HepG2 (cell line): ENCODE measurements around the gene RPL6. TPM values are rescaled to one million over a fixed set of nuclear protein-coding genes. Genes with fewer than 3 reads are reported as not detected.

Experiments
- ATAC-seq: fragments of 200-7000 bp; cut with Tn5 transposase; 3 replicates; pipeline ENCODE4 v1.9.1; 2020; ENCODE audit warnings: mild to moderate bottlenecking, moderate library complexity
- BruUV-seq: library from RNA; stranded (reverse); fragments of 400-500 nt; replicated peaks from 2 replicates; lab custom pipeline; 2021; lab: Mats Ljungman, UMichigan
- CTCF ChIA-PET: fragments of 300-600 bp; formaldehyde crosslinking; extraction: SDS; loops from one replicate; lab custom pipeline; 2021; ENCODE audit warnings: low total read pairs, inconsistent platforms, low intra/inter-chr PET ratio; lab: Yijun Ruan, JAX
- POLR2A ChIA-PET: fragments of 350-600 bp; sonication (Branson Sonifier 250); formaldehyde crosslinking; loops from one replicate; lab custom pipeline; 2020; ENCODE audit warnings: antibody characterized with exemption, inconsistent platforms; lab: Yijun Ruan, JAX
- DNase-seq: peaks from one replicate; pipeline ENCODE4 v3.0.0-alpha.2; 2015; ENCODE audit warnings: low spot score
- FAIRE-seq: peaks from 3 replicates; lab custom pipeline; 2011; peaks lifted over from hg19 to GRCh38; lab: Jason Lieb, UNC
- H2AFZ ChIP-seq: one replicate; pipeline ENCODE4 v1.6.1; 2011; ENCODE audit warnings: low read length, inconsistent platforms
- H3K27ac ChIP-seq: fragments of 300-600 bp; 3 replicates; pipeline ENCODE4 v1.8.0; 2011; ENCODE audit warnings: mixed run types, mild to moderate bottlenecking, mixed read lengths, low read length, inconsistent platforms; ENCODE audit not compliant: insufficient read depth; ENCODE audit errors: extremely low read length
- H3K27me3 ChIP-seq, 2 experiments: fragments of 200-600 bp in 1 of 2; 2 replicates in 1 of 2; 3 replicates in 1 of 2; pipeline versions ENCODE4 v1.6.0 to v1.8.0; 2011; ENCODE audit warnings: low read length in 2 of 2, mild to moderate bottlenecking in 2 of 2, moderate library complexity in 2 of 2, inconsistent platforms in 1 of 2; ENCODE audit not compliant: insufficient read depth in 2 of 2, control insufficient read depth in 1 of 2
- H3K36me3 ChIP-seq, 2 experiments: fragments of 200-600 bp in 1 of 2; replicated peaks in 1 of 2; 2 replicates in 1 of 2; 3 replicates in 1 of 2; pipeline versions ENCODE4 v1.5.1 to v1.8.0; 2011; ENCODE audit warnings: low read length in 2 of 2, inconsistent platforms in 1 of 2; ENCODE audit not compliant: insufficient read depth in 2 of 2, control insufficient read depth in 1 of 2
- H3K4me1 ChIP-seq: 2 replicates; pipeline ENCODE4 v1.5.1; 2012; ENCODE audit warnings: low read length, inconsistent platforms; ENCODE audit not compliant: insufficient read depth
- H3K4me2 ChIP-seq: 2 replicates; pipeline ENCODE4 v1.6.0; 2011; ENCODE audit warnings: low read depth, low read length, inconsistent platforms
- H3K4me3 ChIP-seq, 3 experiments: fragments of 200-600 bp in 1 of 3; sonication (generic), shearing (Covaris generic) in 1 of 3; replicated peaks in 1 of 3; 2 replicates each; pipeline ENCODE4 v1.5.1; 2011 to 2016; ENCODE audit warnings: low read length in 3 of 3, inconsistent platforms in 2 of 3, low read depth in 2 of 3, mild to moderate bottlenecking in 2 of 3, control low read depth in 1 of 3, mixed read lengths in 1 of 3; ENCODE audit not compliant: insufficient read depth in 1 of 3
- H3K79me2 ChIP-seq: one replicate; pipeline ENCODE4 v1.6.1; 2011; ENCODE audit warnings: low read length, inconsistent platforms; ENCODE audit not compliant: insufficient read depth
- H3K9ac ChIP-seq: 2 replicates; pipeline ENCODE4 v1.6.0; 2011; ENCODE audit warnings: mild to moderate bottlenecking, low read depth, low read length, inconsistent platforms; ENCODE audit not compliant: insufficient read depth
- H3K9me3 ChIP-seq: 2 replicates; pipeline ENCODE4 v1.5.1; 2012; ENCODE audit warnings: mild to moderate bottlenecking, low read length
- H4K20me1 ChIP-seq: 2 replicates; pipeline ENCODE4 v1.6.0; 2011; ENCODE audit warnings: inconsistent platforms, mild to moderate bottlenecking, low read length, moderate library complexity; ENCODE audit not compliant: insufficient read depth
- BORCS8-MEF2B ChIP-seq: sonication (generic); formaldehyde crosslinking; IDR thresholded peaks from 2 replicates; pipeline ENCODE4 v1.8.0; 2022; ENCODE audit warnings: mild to moderate bottlenecking, missing genetic modification reagents
- CAMTA2 ChIP-seq: sonication (generic); formaldehyde crosslinking; IDR thresholded peaks from 2 replicates; pipeline ENCODE4 v1.4.0; 2020; ENCODE audit warnings: mild to moderate bottlenecking, missing genetic modification reagents, borderline replicate concordance
- CREB1 ChIP-seq, 2 experiments: fragments of 450-650 bp in 1 of 2; IDR thresholded peaks; 2 replicates each; pipeline ENCODE4 v1.6.1; 2016 to 2017; ENCODE audit warnings: control low read depth in 1 of 2, mild to moderate bottlenecking in 1 of 2, missing compliant biosample characterization in 1 of 2, missing genetic modification characterization in 1 of 2
- GTF3A ChIP-seq: sonication (generic); formaldehyde crosslinking; conservative IDR thresholded peaks from 2 replicates; pipeline ENCODE4 v1.4.0; 2020; ENCODE audit warnings: mild to moderate bottlenecking, missing genetic modification reagents
- KDM1A ChIP-seq: IDR thresholded peaks from 2 replicates; pipeline ENCODE4 v1.6.1; 2016; ENCODE audit warnings: missing compliant biosample characterization
- MEIS2 ChIP-seq: sonication (generic); formaldehyde crosslinking; IDR thresholded peaks from 2 replicates; pipeline ENCODE4 v1.9.0; 2021; ENCODE audit warnings: mild to moderate bottlenecking, missing genetic modification reagents
- MXD3 ChIP-seq: IDR thresholded peaks from 2 replicates; pipeline ENCODE4 v1.6.1; 2016; ENCODE audit warnings: mild to moderate bottlenecking, missing biosample characterization, missing genetic modification reagents
- POLR2AphosphoS5 ChIP-seq: IDR thresholded peaks from 2 replicates; pipeline ENCODE4 v1.6.1; 2012; ENCODE audit warnings: low read depth, low read length
- RARA ChIP-seq: IDR thresholded peaks from 2 replicates; pipeline ENCODE4 v1.6.1; 2016; ENCODE audit warnings: missing genetic modification reagents, missing compliant biosample characterization
- RFX5 ChIP-seq: IDR thresholded peaks from 2 replicates; pipeline ENCODE4 v1.6.1; 2011; ENCODE audit warnings: low read depth, low read length, improper control_type of control experiment
- RXRB ChIP-seq: IDR thresholded peaks from 2 replicates; pipeline ENCODE4 v1.6.1; 2016; ENCODE audit warnings: borderline replicate concordance, missing genetic modification reagents, missing compliant biosample characterization
- SALL1 ChIP-seq: sonication (generic); formaldehyde crosslinking; IDR thresholded peaks from 2 replicates; pipeline ENCODE4 v1.8.0; 2022; ENCODE audit warnings: mild to moderate bottlenecking, missing genetic modification reagents
- SMAD3 ChIP-seq: sonication (generic); formaldehyde crosslinking; IDR thresholded peaks from 2 replicates; pipeline ENCODE4 v1.4.0; 2020; ENCODE audit warnings: missing genetic modification reagents
- SP5 ChIP-seq: IDR thresholded peaks from 2 replicates; pipeline ENCODE4 v1.6.1; 2016; ENCODE audit warnings: low read depth, borderline replicate concordance
- TAF15 ChIP-seq: fragments of 200-400 bp; formaldehyde crosslinking; IDR thresholded peaks from one replicate; pipeline ENCODE4 v1.6.1; 2018; ENCODE audit warnings: mild to moderate bottlenecking, low read depth, low read length; ENCODE audit not compliant: poor library complexity, severe bottlenecking
- TGIF2 ChIP-seq: IDR thresholded peaks from 2 replicates; pipeline ENCODE4 v1.6.1; 2016; ENCODE audit warnings: control low read depth, missing compliant biosample characterization
- ZFP36L1 ChIP-seq: sonication (generic); formaldehyde crosslinking; IDR thresholded peaks from 2 replicates; pipeline ENCODE4 v1.8.0; 2022; ENCODE audit warnings: mild to moderate bottlenecking, missing genetic modification reagents, moderate library complexity
- ZNF234 ChIP-seq: sonication (generic); formaldehyde crosslinking; conservative IDR thresholded peaks from 2 replicates; pipeline ENCODE4 v1.5.1; 2020; ENCODE audit warnings: mild to moderate bottlenecking, missing genetic modification reagents
- ZNF484 ChIP-seq: sonication (generic); formaldehyde crosslinking; IDR thresholded peaks from 2 replicates; pipeline ENCODE4 v1.5.1; 2020; ENCODE audit warnings: mild to moderate bottlenecking, low read depth, missing genetic modification reagents, borderline replicate concordance
- ZNF749 ChIP-seq: sonication (generic); formaldehyde crosslinking; IDR thresholded peaks from 2 replicates; pipeline ENCODE4 v1.8.0; 2022; ENCODE audit warnings: mild to moderate bottlenecking, missing genetic modification reagents, moderate library complexity, borderline replicate concordance
- WGBS: methylation state at CpG from one replicate; pipeline ENCODE4 v1.1.6; 2017; ENCODE audit warnings: low lambda C conversion rate; 5-methylcytosine and 5-hydroxymethylcytosine counted together
- in situ Hi-C: cut with HindIII; loops from 2 replicates; pipeline ENCODE4 v1.10.0; 2017; ENCODE audit warnings: low pct_unique_long_range_greater_than_20kb; ENCODE audit not compliant: extremely low pct_ligation_motif_present
- intact Hi-C: fragments of 100-400 bp; cut with micrococcal nuclease; formaldehyde crosslinking; loops from one replicate; pipeline ENCODE4 v1.10.0; 2022; ENCODE audit not compliant: unreplicated experiment
- polyA plus RNA-seq, 8 experiments: library from polyadenylated mRNA; depleted of rRNA in 3 of 8; stranded (reverse) in 7 of 8; unstranded in 1 of 8; fragments of >200 nt; fragmentation: Illumina TruSeq in 4 of 8; extraction: Trizol in 4 of 8; gene quantifications; 2 replicates each; pipeline versions ENCODE4 v1.2.1 to v1.2.3, GENCODE V29; 2011 to 2016; ENCODE audit warnings: low read depth in 4 of 8, missing spikeins in 1 of 8, mixed read lengths in 1 of 8; ENCODE audit not compliant: insufficient read depth in 1 of 8
- total RNA-seq, 5 experiments: library from RNA; depleted of rRNA; stranded (reverse); fragments of >200 nt; fragmentation: Illumina TruSeq; extraction: Trizol; gene quantifications; 2 replicates each; pipeline ENCODE4 v1.2.3, GENCODE V29; 2016; ENCODE audit warnings: low read depth in 1 of 5
- TF ChIP-seq, protein P1 (sequence below): sonication (generic); formaldehyde crosslinking; IDR thresholded peaks from 2 replicates; pipeline ENCODE4 v1.4.0; 2020; ENCODE audit warnings: missing genetic modification reagents
- TF ChIP-seq, protein P2 (sequence below): sonication (generic); formaldehyde crosslinking; IDR thresholded peaks from 2 replicates; pipeline ENCODE4 v1.4.0; 2020; ENCODE audit warnings: low read depth, mild to moderate bottlenecking, missing genetic modification reagents

RPL6 gene
- total and polyA plus RNA-seq, 2 of the 13 experiments (the other 11 are each of a cell fraction or from before 2014, with no cell fraction given): 1,551 to 1,719 TPM

DNA sequence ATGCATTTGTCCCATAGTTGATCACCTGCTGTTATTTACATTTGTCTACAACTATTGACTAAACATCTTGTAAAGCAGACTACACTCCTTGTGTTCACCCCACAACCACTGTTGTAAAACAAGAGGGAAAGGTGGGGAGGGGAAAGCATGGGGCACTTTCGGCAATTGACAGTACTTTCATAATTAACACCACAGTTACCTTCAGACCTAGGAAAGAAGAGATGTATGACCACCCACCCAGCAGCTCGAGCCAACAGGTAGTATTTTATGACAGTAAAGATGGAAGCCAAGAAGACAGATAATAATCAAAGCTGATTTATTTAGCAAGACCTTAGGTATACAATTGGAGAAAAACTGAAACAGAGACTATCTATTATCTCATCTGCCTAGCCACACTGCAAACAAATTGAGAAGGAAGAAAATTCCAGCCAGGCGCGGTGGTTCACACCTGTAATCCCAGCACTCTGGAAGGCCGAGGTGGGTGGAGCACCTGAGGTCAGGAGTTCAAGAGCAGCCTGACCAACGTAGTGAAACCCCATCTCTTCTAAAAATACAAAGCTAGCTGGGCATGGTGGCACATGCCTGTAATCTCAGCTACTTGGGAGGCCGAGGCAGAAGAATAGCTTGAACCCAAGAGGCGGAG, 38.4 kb downstream of the RPL6 start:
- H3K9me3 ChIP-seq: no peaks in the 10 kb centered on the region
- WGBS: 50% methylated on average over 8 of the region's 8 CpGs
- H3K27me3 ChIP-seq: no peaks in the 10 kb centered on the region
- no TSS peak for BruUV-seq
- H3K4me1 ChIP-seq: peaks cover 32% of the 10 kb centered on the region
- no peak overlapping the region for H3K9ac ChIP-seq
- no peak overlapping the region for H3K4me2 ChIP-seq
- H3K36me3 ChIP-seq: no peaks in the 10 kb centered on the region
- H2AFZ ChIP-seq: no peak overlapping the region
- intact Hi-C loops (no loop called here), in situ Hi-C loops (no loop called here)
- FAIRE-seq: no peak
- POLR2A ChIA-PET: interaction anchor here (1.2 kb wide), 1 partner anchor 16 kb away, joined by 3 read pairs; no protein-coding TSS in a partner anchor
- no peak overlapping the region for H3K4me3 ChIP-seq
- no peak for ATAC-seq
- peaks cover 9% of the 10 kb centered on the region; the same call in 1 of the 2 replicates for H4K20me1 ChIP-seq
- peak; percentile 39 for DNase-seq
- no peak overlapping the region for H3K27ac ChIP-seq
- peaks cover 33% of the 10 kb centered on the region for H3K79me2 ChIP-seq
- CTCF ChIA-PET: no interaction called here
- TF ChIP-seq POLR2AphosphoS5: no peak
- TF ChIP-seq GTF3A (CRISPR knock-in tag): no peak
- TF ChIP-seq ZNF234: no peak
- TF ChIP-seq RFX5: no peak
- TF ChIP-seq ZNF484 (CRISPR knock-in tag): no peak
- TF ChIP-seq BORCS8-MEF2B: no peak
- peak; percentile 80 for TF ChIP-seq SP5 (CRISPR knock-in tag)
- TF ChIP-seq, protein P1, sequence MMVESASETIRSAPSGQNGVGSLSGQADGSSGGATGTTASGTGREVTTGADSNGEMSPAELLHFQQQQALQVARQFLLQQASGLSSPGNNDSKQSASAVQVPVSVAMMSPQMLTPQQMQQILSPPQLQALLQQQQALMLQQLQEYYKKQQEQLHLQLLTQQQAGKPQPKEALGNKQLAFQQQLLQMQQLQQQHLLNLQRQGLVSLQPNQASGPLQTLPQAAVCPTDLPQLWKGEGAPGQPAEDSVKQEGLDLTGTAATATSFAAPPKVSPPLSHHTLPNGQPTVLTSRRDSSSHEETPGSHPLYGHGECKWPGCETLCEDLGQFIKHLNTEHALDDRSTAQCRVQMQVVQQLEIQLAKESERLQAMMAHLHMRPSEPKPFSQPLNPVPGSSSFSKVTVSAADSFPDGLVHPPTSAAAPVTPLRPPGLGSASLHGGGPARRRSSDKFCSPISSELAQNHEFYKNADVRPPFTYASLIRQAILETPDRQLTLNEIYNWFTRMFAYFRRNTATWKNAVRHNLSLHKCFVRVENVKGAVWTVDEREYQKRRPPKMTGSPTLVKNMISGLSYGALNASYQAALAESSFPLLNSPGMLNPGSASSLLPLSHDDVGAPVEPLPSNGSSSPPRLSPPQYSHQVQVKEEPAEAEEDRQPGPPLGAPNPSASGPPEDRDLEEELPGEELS (CRISPR knock-in tag): 0 out of 2 replicates have a peak, but pooled peaks have one; percentile 25
- no peak for TF ChIP-seq CREB1 (IDR thresholded peaks at IDR 0.05)
- TF ChIP-seq CREB1 (CRISPR knock-in tag; IDR thresholded peaks at IDR 0.05): no peak
- TF ChIP-seq MXD3 (CRISPR knock-in tag): no peak
- TF ChIP-seq TGIF2 (CRISPR knock-in tag): no peak
- TF ChIP-seq CAMTA2 (CRISPR knock-in tag): no peak
- TF ChIP-seq ZFP36L1 (CRISPR knock-in tag): no peak
- TF ChIP-seq MEIS2 (CRISPR knock-in tag): no peak
- TF ChIP-seq RARA: peak; percentile 66
- TF ChIP-seq TAF15: no peak
- TF ChIP-seq SALL1 (CRISPR knock-in tag): 0 out of 2 replicates have a peak, but pooled peaks have one; percentile 16
- no peak for TF ChIP-seq RXRB
- TF ChIP-seq, protein P2, sequence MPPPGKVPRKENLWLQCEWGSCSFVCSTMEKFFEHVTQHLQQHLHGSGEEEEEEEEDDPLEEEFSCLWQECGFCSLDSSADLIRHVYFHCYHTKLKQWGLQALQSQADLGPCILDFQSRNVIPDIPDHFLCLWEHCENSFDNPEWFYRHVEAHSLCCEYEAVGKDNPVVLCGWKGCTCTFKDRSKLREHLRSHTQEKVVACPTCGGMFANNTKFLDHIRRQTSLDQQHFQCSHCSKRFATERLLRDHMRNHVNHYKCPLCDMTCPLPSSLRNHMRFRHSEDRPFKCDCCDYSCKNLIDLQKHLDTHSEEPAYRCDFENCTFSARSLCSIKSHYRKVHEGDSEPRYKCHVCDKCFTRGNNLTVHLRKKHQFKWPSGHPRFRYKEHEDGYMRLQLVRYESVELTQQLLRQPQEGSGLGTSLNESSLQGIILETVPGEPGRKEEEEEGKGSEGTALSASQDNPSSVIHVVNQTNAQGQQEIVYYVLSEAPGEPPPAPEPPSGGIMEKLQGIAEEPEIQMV (CRISPR knock-in tag): no peak
- no peak for TF ChIP-seq SMAD3
- TF ChIP-seq ZNF749 (CRISPR knock-in tag): no peak
- no peak for TF ChIP-seq KDM1A (CRISPR knock-in tag)
